CD4-positive, alpha-beta T cell treated with Interleukin-12 subunit alpha and Interleukin-12 subunit beta, for 1 hour (primary cell): ENCODE measurements around the gene HMCN1.

Source experiments
- DNase-seq: peaks from one replicate; pipeline ENCODE4 v3.0.0-alpha.2; 2020

The HMCN1 gene

DNA sequence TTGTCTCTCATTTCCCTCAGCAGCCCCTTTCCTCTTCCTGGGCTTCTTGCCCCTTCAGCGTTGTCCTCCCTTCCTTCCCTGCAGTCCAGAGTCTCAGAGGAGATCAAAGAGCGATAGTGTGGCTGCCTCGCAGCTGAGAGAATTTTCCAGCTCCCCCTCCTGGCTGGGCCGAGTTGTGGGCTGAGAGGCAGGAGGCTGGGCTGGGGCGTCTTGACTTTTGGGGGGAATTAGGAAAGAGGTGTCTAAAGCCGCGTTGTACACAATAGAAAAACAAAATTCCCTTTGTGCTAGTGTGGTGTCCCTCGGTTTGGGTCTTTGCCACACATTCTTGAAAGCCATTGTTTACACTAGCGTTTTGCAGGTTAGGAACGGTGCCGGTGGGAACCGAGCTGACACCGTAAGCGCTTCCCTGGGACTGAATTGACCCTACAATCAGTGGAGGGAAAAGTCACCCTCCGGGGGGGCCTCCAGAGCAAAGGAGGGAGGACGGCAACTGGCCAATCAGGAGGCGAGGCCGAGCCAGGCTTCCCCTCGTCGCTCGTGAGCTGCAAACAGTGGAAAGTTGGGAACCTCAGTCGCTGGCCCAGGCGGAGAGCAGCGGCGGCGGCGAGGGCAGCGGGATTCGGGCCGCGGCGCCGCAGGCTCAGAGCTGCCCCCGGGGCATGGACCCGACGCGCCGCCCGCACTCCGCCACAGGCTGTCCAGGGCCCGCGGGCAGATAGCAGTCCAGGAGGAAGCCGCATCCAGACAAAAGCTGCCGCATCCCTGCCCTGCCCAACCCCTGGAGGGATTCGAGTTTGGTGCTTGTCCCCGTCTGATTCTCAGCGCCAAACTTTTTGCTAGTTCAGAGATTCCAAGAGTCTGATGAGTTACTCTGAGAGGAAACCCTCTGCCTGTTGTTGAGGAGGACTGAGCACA lies at the start of gene HMCN1:
Gene HMCN1, plus strand, starts transcription at position 574 of the 918 bp plus-strand sequence. CDS start 389 bp downstream, outside the sequence.
- DNase-seq, result no peak

DNA sequence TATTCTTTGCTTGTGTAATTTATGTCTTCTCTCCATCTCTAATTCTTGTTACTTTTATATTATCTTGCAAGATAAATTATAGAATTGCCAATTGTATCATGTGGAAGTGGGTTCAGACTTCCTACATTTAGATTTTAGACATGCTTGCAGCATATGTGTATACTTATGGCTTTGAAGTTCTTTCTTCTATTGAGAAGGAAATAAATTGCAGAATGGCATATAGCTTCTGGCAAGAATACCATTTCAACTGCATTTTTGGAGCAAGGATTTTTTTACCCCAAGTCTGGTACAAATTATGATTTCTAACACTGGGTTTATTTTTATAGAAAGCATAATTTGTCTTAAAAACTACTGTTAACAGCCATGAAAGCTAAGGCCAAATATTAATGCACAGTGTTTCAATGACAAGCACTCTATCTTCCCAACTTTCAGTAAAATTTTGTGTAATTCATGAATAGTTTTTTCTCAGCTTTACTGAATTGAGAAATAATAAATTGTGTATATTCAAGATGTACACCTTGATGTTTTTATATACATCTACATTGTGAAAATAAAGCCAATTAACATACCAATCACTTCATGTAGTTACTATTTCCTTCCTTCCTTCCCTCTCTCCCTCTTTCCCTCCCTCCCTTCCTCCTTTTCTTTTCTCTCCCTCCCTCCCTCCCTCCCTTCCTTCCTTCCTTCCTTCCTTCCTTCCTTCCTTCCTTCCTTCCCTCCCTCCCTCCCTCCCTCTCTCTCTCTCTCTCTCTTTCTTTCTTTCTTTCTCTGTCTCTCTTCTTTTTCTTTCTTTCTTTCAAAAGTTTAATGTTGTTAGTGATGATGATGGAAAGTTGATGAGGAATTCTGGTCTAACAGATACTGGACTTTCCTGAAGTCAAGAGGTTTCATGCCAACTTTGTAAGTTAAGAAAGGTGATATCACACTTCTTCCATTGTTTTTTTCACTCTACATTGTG lies 47.1 kb upstream of the HMCN1 start:
- no peak for DNase-seq

DNA sequence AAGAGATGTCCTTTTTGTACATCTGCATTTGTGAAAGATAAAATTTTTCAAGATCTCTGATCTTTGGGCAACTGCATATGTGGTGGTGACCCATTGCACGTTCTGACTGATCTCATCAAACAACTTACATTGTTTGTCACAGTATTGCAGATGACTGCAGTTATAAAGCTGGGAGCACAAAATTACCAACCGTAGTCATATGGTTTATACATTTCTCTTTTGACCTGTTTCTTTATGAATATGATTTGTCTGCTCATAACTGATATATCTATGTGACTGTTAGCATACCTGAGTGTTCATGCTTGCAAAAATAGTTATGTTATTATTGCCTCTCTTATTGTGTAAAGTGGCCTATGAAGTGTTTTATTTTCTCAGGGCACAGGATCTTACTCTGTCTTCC lies 43.7 kb upstream of the HMCN1 start:
- no peak for DNase-seq

DNA sequence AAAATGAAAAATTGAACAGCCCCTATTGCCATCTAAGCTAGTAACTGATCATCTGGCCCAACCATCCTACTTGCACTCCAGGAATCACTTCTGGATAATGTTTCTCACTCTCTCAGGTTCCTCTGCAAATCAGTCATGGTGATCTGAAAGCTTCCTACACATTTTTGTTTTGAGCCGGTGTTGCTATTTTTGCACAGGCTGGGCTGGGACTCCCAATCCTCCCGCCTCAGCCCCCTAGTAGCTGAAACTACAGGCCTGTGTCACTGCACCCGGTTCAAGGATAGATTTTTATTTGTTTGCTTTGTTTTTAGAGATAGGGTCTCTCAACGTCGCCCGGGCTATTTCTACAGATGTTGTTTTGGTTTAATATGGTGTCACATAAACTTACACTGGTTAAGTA lies 40.5 kb upstream of the HMCN1 start:
- DNase-seq, result no peak

DNA sequence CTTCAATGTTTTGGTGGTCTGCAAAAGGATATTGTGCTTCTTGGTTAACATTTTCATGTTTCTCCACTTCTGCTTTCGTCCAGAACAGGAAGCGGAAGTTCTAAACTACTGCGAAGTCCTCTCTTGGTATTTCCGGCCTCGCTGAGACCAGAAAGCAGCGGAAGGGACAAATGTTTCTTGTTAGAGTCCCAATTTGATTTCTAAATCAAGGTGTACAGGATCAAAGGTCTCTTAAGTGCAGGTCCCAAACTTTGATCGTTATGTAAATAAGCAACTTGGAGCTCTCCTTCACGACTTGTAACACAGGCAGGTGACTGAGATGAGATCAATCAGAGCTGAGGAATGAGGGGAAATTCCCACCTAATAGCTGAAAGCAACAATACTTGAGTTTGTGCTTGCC lies 40.1 kb upstream of the HMCN1 start:
- peak; percentile 49 for DNase-seq

DNA sequence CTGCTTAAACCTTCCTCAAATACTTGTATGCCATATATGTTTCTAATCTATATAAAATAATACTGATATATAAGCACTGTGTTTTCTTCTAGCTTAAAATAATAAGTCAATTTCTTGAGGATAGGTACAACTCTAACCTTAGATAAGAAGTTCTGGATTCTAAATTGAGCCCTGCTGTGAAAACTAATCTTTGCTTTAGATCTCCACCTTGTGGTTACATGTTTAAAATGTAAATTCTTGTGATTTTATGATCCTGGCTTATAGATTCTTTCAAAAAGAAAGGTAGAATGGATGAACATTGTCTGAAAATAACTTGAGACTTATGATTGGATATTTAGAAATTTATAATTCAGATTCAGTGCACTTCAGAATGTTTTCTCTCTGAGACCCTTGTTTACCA lies 38.9 kb upstream of the HMCN1 start:
- peak; percentile 24 for DNase-seq

DNA sequence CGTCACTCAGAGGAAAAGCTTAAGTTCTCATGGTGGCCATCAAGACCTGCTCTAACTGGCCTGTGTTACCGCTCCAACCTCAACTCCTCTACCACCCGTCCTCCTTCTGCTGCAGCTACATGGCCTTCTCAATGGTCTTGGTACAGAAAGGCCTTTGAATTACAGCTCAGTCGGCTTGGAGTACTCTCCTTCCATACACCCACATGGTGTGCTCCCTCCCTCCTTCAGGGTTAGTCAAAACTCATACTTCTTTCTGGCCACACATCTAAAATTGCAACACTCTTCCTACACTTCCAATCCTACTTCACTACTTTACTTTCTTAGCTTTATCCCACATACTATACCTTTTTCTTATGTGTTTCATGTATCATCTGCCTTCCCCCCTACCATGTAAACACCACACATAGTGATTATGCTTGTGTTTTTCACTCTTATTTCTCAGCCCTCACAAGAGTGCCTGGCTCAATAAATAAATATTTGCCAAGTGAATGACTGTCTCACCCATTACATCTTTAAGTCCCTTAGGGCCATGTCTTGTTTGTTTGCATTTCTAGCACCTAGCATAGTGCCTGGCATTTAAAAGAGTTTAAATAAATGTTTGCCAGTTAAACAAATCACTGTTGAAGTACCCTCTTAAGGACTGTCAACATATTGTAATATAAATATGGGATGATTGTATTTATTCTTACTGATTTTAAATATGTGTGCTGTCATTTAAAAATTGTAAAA lies 37.6 kb upstream of the HMCN1 start:
- no peak for DNase-seq

DNA sequence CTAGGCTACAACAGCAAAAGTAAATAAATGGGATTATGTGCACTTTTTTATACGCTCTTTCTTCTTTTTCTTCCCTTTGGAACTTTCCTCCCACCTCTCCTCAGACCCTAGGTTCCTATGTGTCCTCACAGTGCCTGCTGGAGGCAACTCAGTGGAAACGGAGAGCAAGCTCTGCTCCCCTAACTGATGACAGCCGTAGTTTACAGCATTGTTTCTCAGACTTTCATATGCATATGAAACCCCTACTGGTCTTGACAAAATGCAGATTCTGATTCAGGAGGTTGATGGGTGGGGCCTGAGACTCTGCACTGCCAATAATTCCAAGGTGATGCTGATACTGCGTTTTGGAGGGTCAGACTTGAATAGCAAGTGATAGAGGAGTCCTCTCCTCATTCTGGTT lies 34.3 kb upstream of the HMCN1 start:
- no peak for DNase-seq

DNA sequence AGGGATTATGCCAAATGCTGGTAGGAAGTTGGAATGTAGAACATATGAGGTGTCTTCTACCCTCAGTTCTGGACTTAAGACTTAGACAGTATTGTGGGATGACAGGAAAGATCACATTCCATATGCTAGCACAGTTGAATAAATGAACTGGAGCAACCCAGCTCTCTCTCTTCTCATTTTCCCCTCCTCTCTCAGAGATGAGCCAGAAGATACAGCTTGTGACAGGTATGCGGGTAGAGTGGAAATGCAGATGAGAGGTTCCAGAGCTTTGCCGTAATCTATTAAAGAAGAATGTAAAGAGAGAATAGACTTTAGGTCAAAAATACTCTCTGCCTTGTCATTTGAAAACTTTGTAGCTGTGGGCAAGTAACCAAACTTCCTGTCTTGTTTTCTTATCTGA lies 32.5 kb upstream of the HMCN1 start:
- DNase-seq, result no peak

DNA sequence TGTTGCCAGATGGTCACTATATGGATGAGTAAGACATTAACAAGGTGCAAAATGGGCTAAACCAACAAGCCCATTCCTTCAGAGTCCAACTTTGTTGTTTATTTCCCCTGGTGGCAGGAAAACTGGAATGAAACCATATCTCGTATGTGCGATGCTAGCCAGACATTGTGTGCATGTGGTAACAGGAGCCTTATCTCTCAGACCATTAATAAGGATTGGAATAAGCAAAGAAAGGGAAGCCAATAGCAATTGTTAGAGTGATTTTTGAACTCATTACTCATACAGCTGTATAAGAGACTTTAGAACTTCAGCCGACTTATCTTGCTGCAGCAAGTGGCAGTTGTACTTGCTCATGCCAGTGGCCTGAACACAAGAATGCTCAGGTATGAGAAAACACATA lies 30.0 kb upstream of the HMCN1 start:
- no peak for DNase-seq

DNA sequence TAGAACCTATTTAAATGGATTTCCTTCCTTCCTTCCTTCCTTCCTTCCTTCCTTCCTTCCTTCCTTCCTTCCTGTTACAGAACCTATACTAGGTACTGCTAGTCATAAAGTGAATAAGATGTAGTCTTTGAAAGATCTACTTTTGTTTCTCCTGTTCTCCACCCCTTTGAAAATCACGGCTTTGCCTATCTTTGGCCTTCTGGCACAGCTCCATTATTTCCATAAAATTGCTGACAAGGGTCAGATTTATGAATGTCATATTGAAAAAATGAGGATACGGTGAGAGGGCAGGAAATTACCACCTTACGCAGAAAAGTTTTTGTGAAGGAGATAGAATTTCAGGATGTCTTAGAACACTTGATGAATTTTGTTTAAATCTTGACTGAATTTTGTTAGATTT lies 18.1 kb upstream of the HMCN1 start:
- no peak for DNase-seq

DNA sequence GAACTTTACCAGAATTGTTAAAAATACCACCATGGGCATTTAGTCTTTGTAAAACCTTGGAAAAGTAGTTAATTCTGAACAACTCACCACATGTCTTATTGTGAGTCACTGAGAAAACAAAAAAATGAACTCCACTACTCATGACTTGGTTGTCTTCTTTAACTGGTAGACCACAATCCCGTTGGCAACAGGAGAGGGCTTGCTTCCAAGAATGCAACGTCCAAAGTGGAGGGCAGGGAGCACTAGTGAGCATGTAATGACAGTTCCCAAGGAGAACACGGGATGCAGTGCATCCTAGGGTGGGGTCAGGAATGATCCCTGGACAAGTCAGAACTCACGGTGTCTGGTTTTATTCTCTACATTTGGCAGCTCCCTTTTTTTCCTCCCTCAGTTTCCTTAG lies 15.2 kb upstream of the HMCN1 start:
- no peak for DNase-seq

DNA sequence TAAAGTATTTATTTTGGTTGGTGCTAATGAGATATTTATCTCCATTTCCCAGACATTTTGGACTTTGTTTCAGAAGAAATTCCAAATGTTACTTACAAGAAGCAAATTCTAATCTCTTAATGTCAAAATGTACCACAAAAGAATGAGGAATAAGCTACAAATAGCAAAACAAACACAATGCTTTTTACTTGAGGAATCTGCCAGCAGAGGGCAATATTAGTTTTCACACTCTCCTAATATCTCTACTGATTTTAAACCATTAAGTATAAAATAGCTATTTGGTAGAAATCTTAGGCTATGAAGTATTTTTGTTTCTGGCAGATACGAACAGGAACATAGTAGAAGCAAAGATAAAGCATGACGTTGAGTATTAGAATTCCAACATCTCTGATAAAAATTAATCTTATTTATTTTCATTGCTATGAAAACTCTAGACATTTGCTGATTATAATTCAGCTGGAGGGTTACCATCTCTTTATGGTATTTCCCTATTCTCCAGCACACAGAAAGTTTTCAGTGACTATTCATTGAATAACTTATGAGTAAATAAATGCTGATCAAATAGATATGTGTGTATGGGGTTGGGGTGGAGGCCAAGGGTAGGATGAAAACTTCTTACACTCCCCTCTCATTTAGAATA lies 13.4 kb upstream of the HMCN1 start:
- DNase-seq, result no peak

DNA sequence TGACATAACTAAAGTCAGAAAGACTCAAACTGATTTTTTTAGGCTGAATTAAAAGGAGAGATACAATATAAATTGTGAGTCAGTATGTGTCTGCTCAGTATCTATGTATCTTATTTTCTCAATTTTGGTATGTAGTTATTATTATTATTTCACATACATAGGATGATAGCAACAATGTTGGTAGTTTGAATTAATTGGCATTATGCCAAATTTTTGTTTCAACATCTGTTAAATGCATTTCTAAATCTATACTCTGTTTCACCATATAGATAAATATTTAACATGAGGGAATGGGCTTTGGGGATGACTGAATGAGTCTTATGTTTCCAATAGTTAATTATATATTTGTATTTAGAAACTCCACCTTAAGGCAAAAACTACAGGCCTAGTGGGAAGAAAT lies 12.6 kb upstream of the HMCN1 start:
- no peak for DNase-seq

DNA sequence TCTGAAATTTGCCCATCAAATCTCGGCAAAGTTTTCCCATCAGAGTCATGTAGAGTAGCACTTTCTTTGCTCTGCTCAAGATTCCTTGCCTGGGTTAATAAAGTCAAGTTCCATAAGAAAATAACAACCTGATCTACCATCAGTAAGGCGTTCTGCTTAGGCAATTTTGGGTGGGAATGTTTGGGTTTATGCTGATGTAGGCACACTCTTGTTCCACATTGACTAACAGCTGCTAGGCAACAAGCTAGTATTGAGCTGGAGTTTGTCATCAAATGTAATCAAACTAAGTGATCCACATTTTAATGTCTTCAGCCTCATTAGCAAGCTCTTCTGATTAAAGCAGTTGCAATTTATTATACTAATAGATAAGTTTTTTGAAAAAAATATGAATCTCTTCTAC lies 12.1 kb upstream of the HMCN1 start:
- DNase-seq, result no peak

DNA sequence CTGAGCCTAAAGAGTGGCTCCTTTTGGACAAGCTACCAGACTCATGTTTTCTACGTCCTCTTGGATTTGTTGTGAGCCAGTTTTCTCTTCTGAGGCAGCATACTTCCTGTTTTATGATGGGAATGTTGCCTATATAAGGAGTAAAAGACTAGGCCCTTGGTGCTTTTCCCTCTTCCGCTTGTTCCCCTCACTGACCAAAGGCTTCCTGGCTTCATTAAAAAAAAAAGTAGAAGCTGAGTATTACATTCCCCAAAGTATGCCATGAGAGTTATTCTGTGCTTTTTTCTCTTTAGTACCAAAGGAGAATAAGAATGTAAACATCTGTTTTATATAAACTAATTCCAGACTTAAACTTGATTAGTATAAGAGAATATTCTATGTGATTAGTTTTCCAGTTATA lies 6.5 kb upstream of the HMCN1 start:
- no peak for DNase-seq

DNA sequence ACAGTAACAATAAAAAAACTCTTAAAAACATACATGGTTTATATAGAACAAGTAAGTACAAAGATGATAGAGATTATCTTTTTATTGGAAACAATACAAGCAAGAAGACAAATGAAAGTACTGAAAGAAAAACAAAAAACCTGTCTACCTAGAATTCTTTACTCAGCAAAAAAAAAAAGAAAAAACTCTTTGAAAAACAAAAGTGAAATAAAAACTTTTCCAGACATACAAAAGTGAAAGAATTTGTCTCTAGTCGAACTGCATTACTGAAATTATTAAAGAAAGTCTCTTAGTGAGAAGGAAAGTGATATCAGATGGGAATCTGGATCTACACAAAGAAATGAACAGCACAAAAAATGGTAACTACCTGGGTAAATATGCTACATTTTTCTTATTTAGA lies 2.7 kb upstream of the HMCN1 start:
- DNase-seq, result no peak

DNA sequence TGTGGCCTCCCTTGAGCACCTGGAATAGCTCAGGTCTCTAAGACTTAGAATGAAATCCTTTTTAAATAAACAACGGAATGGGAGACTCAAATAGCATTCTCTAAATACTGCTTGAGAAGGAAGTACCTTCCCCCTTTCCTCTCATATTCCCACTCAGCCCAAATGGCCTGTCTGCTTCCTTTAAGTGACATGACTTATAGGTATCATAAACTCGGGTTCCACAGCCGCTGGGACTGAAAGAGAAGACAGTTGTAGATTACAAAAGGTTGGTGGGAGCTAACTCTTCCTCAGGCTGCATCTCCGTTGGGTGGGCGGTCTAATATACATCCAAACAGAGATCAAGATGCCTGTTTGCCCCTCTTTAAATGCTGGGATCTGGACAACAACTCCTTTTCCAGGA lies 1.2 kb upstream of the HMCN1 start:
- DNase-seq, result no peak

DNA sequence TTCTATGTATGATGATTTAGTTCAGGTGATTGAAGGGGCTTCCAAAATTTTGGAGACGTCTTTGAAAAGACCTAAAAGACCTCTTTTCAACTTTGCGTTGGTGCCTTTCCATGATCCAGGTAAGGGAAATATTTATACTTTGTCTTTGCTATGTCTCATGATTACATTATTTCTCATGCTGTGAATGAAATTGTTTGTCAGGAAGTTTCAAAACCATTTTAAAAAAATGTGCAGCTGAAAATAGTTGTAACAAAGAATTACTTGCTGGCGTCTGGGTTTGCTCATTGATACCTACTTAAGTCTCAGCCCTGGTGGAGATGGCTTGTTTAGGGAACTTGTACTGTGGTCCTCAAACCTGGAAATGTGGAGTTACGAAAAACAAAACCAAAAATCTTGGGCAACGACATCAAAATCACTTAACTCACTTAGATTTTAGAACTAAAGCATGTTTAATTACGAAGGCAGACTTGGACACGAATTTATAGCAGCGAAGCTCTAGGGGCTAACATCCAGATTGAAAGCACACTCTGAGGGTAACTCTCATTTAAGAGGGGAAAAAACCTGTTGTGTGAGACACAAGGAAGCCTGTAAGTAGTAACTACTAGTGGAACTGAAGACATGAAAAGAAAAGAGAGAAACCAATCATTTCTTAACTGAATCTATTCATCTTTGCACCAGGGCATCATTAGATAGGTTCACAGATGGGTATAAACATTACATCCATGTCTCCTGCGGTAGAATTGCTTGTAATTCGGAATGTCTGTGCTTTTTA lies 924 bp downstream of the HMCN1 start:
- no peak for DNase-seq

DNA sequence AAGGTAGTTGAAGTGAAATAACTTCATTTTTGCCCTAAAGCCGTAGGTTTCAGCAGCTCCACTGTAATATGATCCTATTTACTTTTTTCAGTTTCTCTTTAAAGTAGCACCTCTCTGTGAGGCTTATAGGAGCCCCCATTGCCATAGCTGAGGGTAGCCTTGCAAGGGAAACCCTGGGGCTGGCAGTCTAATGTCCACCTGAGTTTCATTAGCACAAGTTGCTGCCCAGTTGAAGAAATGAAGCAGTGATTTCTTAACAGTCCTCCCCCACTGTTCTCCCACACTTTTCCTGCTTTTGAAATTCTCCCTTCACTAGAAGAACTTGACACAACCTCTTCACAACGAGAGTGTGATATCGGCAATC lies 1.5 kb downstream of the HMCN1 start:
- no peak for DNase-seq

DNA sequence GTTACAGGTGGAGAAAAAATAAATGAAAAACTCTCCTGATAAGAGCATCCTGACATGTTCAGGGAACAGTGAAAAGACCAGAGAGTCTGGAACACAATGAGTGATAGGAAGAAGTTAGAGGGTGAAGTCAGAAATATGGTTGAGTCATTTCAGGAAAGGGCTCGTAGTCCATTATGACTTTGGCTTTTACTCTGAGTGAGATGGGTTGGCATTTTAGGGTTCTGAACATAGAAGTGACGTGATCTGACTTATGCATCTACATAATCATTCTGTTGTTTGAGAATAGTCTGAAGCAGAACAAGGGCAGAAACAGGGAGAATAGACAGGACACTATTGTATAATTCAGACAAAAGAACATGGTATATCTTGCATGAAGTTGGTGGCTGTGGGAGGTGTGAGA lies 5.8 kb downstream of the HMCN1 start:
- DNase-seq, result no peak

DNA sequence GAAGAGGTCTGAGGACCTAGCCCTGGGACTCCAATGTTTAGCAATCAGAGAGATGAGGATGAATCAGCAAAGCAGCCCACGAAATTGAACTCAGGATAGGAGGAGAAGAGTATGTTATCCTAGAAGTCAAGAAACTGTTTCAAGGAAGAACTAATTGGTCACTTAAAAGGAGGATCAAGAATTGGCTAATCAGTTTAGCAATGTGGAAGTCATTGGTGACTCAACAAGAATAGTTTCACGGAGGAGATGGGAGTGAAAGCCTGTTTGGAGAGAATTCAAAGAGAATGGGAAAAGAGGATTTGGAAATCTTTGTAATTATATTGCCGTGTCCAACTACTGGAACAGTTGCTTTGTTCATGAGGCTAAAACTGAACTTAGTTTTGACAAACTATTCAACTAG lies 7.4 kb downstream of the HMCN1 start:
- no peak for DNase-seq
